HEK293 (cell line): ENCODE measurements around the gene UBL7.

Source experiments
- CTCF ChIA-PET: fragments of 350-600 bp; formaldehyde crosslinking; extraction: SDS; loops from one replicate; lab custom pipeline; 2021; ENCODE audit warnings: antibody characterized with exemption; lab: Yijun Ruan, JAX
- POLR2A ChIA-PET: fragments of 300-600 bp; formaldehyde crosslinking; extraction: SDS; loops from one replicate; lab custom pipeline; 2020; ENCODE audit warnings: antibody characterized with exemption, inconsistent platforms; lab: Yijun Ruan, JAX
- H3K27ac ChIP-seq: fragments of 200-500 bp; sonication (Bioruptor generic); 2 replicates; pipeline ENCODE4 v1.5.1; 2014; ENCODE audit warnings: low read depth, low read length, control low read depth, inconsistent platforms; ENCODE audit errors: extremely low read depth
- H3K36me3 ChIP-seq, 2 experiments: fragments of 200-500 bp in 1 of 2; sonication (Bioruptor generic) in 1 of 2; 1 replicate in 1 of 2; 2 replicates in 1 of 2; pipeline ENCODE4 v1.5.1; 2014 to 2017; ENCODE audit warnings: inconsistent platforms in 2 of 2, low read length in 2 of 2; ENCODE audit not compliant: control insufficient read depth in 2 of 2, insufficient read depth in 1 of 2
- H3K4me1 ChIP-seq: fragments of 200-500 bp; sonication (Bioruptor generic); 2 replicates; pipeline ENCODE4 v1.5.1; 2014; ENCODE audit warnings: mild to moderate bottlenecking, low read length, inconsistent platforms; ENCODE audit not compliant: control insufficient read depth, insufficient read depth
- H3K4me3 ChIP-seq: 2 replicates; pipeline ENCODE4 v1.5.1; 2011; ENCODE audit warnings: low read depth, mild to moderate bottlenecking, control low read depth, low read length, moderate library complexity
- H3K9me3 ChIP-seq: fragments of 200-500 bp; sonication (Bioruptor generic); 2 replicates; pipeline ENCODE4 v1.5.1; 2014; ENCODE audit warnings: low read depth, low read length, inconsistent platforms; ENCODE audit not compliant: control insufficient read depth, insufficient read depth
- BCL11B ChIP-seq: fragments of 450-650 bp; formaldehyde crosslinking; IDR thresholded peaks from 2 replicates; pipeline ENCODE4 v1.5.1; 2016; ENCODE audit warnings: low read depth, missing biosample characterization, missing genetic modification characterization
- EGR2 ChIP-seq: fragments of 450-650 bp; formaldehyde crosslinking; IDR thresholded peaks from 2 replicates; pipeline ENCODE4 v1.5.1; 2016; ENCODE audit warnings: low read depth, missing biosample characterization, missing genetic modification characterization
- OSR2 ChIP-seq: fragments of 450-650 bp; formaldehyde crosslinking; IDR thresholded peaks from 2 replicates; pipeline ENCODE4 v1.5.1; 2016; ENCODE audit warnings: missing biosample characterization, missing genetic modification characterization
- ZFHX2 ChIP-seq: fragments of 450-650 bp; formaldehyde crosslinking; conservative IDR thresholded peaks from 2 replicates; pipeline ENCODE4 v1.5.1; 2016; ENCODE audit warnings: missing biosample characterization, missing genetic modification characterization
- ZNF169 ChIP-seq: fragments of 450-650 bp; formaldehyde crosslinking; IDR thresholded peaks from 2 replicates; pipeline ENCODE4 v1.5.1; 2016; ENCODE audit warnings: missing biosample characterization, missing genetic modification characterization
- ZNF266 ChIP-seq: fragments of 450-650 bp; formaldehyde crosslinking; IDR thresholded peaks from 2 replicates; pipeline ENCODE4 v1.5.1; 2016; ENCODE audit warnings: missing biosample characterization, missing genetic modification characterization, low read depth
- ZNF311 ChIP-seq: fragments of 450-650 bp; formaldehyde crosslinking; IDR thresholded peaks from 2 replicates; pipeline ENCODE4 v1.5.1; 2017; ENCODE audit warnings: missing biosample characterization, missing genetic modification characterization, borderline replicate concordance
- ZNF354C ChIP-seq: fragments of 450-650 bp; formaldehyde crosslinking; IDR thresholded peaks from 2 replicates; pipeline ENCODE4 v1.5.1; 2016; ENCODE audit warnings: missing biosample characterization, missing genetic modification characterization, low read depth, borderline replicate concordance
- ZNF510 ChIP-seq: fragments of 450-650 bp; formaldehyde crosslinking; IDR thresholded peaks from 2 replicates; pipeline ENCODE4 v1.5.1; 2018; ENCODE audit warnings: mild to moderate bottlenecking, missing genetic modification characterization, missing biosample characterization; ENCODE audit not compliant: insufficient replicate concordance
- ZNF521 ChIP-seq: fragments of 450-650 bp; formaldehyde crosslinking; IDR thresholded peaks from 2 replicates; pipeline ENCODE4 v1.5.1; 2017; ENCODE audit warnings: missing biosample characterization, mild to moderate bottlenecking, missing genetic modification characterization
- ZNF629 ChIP-seq: fragments of 450-650 bp; formaldehyde crosslinking; IDR thresholded peaks from 2 replicates; pipeline ENCODE4 v1.5.1; 2017; ENCODE audit warnings: missing biosample characterization, missing genetic modification characterization
- ZNF677 ChIP-seq: fragments of 450-650 bp; IDR thresholded peaks from 2 replicates; pipeline ENCODE4 v1.5.0; 2018; ENCODE audit warnings: missing biosample characterization, mild to moderate bottlenecking, missing genetic modification characterization, moderate library complexity
- ZNF701 ChIP-seq: fragments of 450-650 bp; formaldehyde crosslinking; IDR thresholded peaks from 2 replicates; pipeline ENCODE4 v1.5.1; 2016; ENCODE audit warnings: missing biosample characterization, missing genetic modification characterization
- TF ChIP-seq, protein P1 (sequence below): fragments of 450-650 bp; formaldehyde crosslinking; IDR thresholded peaks from 2 replicates; pipeline ENCODE4 v1.5.1; 2016; ENCODE audit warnings: missing biosample characterization, missing genetic modification characterization

The UBL7 gene

DNA sequence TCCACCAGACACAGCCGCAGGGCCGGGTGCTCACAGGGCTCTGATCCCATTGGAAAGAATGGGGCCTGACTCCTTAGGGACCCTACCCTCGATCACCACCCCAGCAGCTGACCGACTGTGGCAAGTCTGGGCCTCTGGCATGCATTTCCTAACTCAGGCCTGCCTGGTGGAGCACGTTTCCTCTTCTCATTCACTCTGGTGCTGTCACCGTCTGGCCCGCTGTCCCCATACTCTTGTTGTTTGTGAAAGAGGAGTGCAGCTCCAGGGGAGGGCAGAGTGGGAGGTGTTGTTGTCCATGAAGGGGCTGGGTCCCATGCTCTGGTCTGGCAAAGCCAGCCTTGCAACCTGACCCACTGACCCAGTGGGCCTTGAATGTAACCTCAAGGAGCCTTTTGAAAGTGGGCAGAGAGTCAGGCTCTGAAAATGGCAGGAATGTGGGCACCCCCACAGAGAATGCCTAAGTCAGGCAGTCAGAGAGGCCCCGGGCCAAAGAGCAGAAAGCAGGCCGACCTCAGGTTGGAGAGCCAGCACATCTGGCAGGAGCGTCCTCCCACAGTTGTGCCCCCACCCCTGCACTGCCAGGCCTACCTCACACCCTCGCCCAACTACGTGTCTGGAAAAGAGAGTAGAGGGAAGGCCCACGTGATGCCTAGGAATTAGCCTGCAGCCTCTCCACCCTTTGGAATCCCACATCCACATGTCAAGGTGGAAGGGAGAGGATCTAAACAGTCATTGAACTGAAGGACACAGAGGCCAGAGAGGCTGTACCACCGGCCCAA, 38.1 kb downstream of the UBL7 start:
- no peaks in the 10 kb centered on the region for H3K4me1 ChIP-seq
- ChIA-PET POLR2A (no interaction called here), CTCF (interaction anchor here (0.6 to 1.7 kb wide), 4 partner anchors 16 to 375 kb away, joined by 3 to 5 read pairs (median 4); no protein-coding TSS in a partner anchor)
- H3K4me3 ChIP-seq, result no peak overlapping the region
- no peak overlapping the region for H3K27ac ChIP-seq
- H3K36me3 ChIP-seq, result no peaks in the 10 kb centered on the region
- H3K9me3 ChIP-seq, result no peaks in the 10 kb centered on the region
- TF ChIP-seq ZFHX2 (tag by site-specific recombination) (peak; percentile 24; the same call in 1 of the 2 replicates), ZNF354C (no peak), EGR2 (tag by site-specific recombination) (peak; percentile 36)

DNA sequence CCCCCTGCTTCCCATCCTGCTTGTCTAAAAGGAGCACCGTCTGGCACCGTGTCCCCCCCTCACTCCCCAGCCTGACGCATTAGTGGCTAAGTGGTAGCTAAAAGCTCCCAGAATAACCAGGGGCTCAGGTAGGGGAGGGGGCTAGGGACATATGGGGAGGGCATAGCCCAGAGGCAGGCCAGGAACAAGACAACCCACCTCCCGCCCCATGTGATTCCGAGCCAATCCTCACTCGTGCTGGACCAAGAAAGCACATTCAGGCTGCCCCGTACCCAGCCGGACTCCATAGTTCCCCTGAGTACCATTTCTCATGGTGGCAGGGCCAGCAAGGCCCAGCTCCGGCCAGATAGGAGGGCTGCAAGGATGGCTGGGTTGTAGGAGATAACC, 38.7 kb downstream of the UBL7 start:
- CTCF ChIA-PET, result interaction anchor here (0.6 to 1.1 kb wide), 2 partner anchors 17 to 214 kb away, joined by 3 to 5 read pairs; no protein-coding TSS in a partner anchor

GRCh38 chr15:74421302-74422245, 39.4 kb downstream of the UBL7 start:
- H3K36me3 ChIP-seq, result no peaks in the 10 kb centered on the region
- H3K27ac ChIP-seq, result no peak overlapping the region
- TF ChIP-seq ZNF521 (tag by site-specific recombination) (no peak), BCL11B (no peak)
- H3K4me3 ChIP-seq, result no peak overlapping the region
- no peaks in the 10 kb centered on the region for H3K4me1 ChIP-seq
- no peaks in the 10 kb centered on the region for H3K9me3 ChIP-seq
- CTCF ChIA-PET, result interaction anchor here (0.6 to 1.3 kb wide), 4 partner anchors 17 to 213 kb away, joined by 3 to 5 read pairs (median 4); no protein-coding TSS in a partner anchor
- POLR2A ChIA-PET, result no interaction called here

More for the DNA sequence above, 38.7 kb downstream of the UBL7 start:
- no peaks in the 10 kb centered on the region for H3K4me1 ChIP-seq
- POLR2A ChIA-PET, result no interaction called here
- H3K27ac ChIP-seq, result no peak overlapping the region
- H3K4me3 ChIP-seq, result no peak overlapping the region
- no peaks in the 10 kb centered on the region for H3K36me3 ChIP-seq
- TF ChIP-seq ZNF677 (tag by site-specific recombination) (no peak), ZNF311 (tag by site-specific recombination) (no peak), ZNF701 (tag by site-specific recombination) (no peak), OSR2 (no peak), ZNF629 (tag by site-specific recombination) (no peak), ZNF169 (no peak), ZNF266 (tag by site-specific recombination) (no peak), ZNF510 (tag by site-specific recombination) (no peak)
- TF ChIP-seq, protein P1, sequence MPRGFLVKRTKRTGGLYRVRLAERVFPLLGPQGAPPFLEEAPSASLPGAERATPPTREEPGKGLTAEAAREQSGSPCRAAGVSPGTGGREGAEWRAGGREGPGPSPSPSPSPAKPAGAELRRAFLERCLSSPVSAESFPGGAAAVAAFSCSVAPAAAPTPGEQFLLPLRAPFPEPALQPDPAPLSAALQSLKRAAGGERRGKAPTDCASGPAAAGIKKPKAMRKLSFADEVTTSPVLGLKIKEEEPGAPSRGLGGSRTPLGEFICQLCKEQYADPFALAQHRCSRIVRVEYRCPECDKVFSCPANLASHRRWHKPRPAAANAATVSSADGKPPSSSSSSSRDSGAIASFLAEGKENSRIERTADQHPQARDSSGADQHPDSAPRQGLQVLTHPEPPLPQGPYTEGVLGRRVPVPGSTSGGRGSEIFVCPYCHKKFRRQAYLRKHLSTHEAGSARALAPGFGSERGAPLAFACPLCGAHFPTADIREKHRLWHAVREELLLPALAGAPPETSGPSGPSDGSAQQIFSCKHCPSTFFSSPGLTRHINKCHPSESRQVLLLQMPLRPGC (tag by site-specific recombination), result no peak
- no peaks in the 10 kb centered on the region for H3K9me3 ChIP-seq
